Omental fat pad (tissue), 4 donors: Measurements from ENCODE around the gene CATSPER1. TPM values are rescaled to one million over a fixed set of nuclear protein-coding genes. Genes with fewer than 3 reads are reported as not detected.

Source experiments
- ATAC-seq: fragments of 150-250 bp; one replicate; pipeline ENCODE4 v1.9.1; 2016; ENCODE audit warnings: mild to moderate bottlenecking, moderate library complexity; ENCODE audit not compliant: low FRiP score
- DNase-seq: peaks from one replicate; pipeline ENCODE4 v3.0.0-alpha.2; 2019; ENCODE audit warnings: low spot score
- total RNA-seq, 4 donors: library from RNA; depleted of rRNA; stranded (reverse); fragments of >200 nt; gene quantifications; one replicate each; pipeline ENCODE4 v1.1.0, GENCODE V29; 2016
- TF ChIP-seq, protein P1 (sequence below), 3 donors: fragments of 450-650 bp; IDR thresholded peaks; one replicate each; pipeline ENCODE4 v1.5.1; 2016 to 2017; ENCODE audit warnings: antibody characterized with exemption in 3 of 3, mild to moderate bottlenecking in 3 of 3, moderate library complexity in 2 of 3

CATSPER1 gene
- total RNA-seq, 4 donors from 2014 or later, result 0.24 to 0.69 TPM; not detected in 2

DNA sequence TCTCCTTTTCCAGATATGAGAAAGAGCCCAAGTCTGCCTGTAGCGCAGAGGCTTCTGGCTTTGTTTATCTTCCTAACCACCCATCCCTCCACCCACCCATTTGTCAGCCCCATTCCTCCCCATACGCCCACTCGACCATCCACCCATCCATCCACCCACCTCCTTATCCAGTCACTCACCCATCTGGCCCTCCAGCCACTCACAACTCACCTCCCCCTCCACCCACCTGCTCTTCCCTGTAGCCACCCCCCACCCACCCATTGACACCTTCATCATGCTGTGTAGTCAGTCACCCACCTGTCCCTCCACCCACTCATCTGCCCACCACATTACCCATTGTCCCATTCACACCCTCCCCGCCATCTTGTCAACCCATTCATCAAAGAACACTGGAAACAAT, 9.0 kb downstream of the CATSPER1 start:
- DNase-seq, result no peak
- ATAC-seq, result no peak
- TF ChIP-seq, protein P1, sequence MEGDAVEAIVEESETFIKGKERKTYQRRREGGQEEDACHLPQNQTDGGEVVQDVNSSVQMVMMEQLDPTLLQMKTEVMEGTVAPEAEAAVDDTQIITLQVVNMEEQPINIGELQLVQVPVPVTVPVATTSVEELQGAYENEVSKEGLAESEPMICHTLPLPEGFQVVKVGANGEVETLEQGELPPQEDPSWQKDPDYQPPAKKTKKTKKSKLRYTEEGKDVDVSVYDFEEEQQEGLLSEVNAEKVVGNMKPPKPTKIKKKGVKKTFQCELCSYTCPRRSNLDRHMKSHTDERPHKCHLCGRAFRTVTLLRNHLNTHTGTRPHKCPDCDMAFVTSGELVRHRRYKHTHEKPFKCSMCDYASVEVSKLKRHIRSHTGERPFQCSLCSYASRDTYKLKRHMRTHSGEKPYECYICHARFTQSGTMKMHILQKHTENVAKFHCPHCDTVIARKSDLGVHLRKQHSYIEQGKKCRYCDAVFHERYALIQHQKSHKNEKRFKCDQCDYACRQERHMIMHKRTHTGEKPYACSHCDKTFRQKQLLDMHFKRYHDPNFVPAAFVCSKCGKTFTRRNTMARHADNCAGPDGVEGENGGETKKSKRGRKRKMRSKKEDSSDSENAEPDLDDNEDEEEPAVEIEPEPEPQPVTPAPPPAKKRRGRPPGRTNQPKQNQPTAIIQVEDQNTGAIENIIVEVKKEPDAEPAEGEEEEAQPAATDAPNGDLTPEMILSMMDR (IDR thresholded peaks at IDR 0.05), result no peak

DNA sequence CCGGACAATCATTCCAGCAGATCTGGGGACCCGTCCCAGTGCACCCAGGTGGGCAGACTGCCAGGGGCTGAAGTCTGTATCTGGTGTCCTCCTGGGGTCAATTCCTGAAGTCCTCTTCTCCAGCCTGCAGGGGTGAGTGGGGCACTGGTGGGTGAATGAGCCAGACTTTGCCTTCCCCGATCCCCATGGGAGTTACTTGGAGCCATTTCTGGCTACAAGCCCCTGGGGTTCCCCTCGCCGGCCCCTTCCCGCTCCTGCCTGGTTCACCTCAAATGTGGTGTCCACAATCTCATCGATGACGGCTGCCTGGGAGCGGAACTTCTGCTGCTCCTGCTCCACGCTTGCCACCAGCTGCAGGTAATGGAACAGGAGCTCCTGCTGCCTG, 9.5 kb downstream of the CATSPER1 start:
- TF ChIP-seq, protein P1 (IDR thresholded peaks at IDR 0.05), result no peak
- DNase-seq (no peak), ATAC-seq (no peak)

DNA sequence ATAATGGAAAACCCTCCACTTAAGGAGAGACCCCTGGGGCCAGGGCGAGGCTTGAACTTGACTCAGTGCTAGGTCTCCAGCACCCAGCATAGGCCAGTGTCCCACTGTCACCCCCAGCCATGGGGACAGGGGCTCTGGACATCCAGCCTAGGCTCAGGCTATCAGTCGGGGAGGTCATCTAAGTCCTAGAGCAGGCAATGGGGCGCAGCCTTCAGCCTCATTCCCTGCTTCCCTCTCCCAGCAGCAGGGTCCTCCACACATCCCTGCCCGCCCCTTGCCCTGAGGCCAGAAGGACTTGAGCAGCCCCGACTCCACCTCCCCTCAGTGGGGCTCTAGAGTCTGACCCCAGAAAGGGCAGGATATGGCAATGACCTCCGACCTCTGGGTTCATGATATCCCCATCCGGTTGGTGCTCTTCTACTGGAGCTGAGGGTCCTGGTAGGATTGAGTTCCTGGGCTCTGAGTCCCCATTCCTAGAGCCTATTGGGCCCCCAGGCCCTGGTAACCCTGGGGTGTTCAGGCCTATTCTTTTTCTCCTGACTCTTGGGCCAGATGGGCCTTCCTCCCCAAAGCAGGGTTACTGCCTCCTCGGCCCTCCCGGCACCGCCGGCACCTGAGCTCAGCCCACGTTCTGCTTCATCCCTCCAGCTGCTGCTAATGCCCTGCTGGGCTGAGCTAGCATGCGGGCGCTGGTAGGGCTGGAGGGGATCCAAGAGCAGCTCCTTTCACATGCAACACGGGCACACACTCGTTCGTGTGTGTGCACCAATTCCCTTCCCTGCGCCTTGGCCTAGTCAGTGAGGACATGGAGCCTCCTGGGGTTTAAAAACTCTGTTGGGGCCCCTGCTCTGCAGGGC, 10.1 kb downstream of the CATSPER1 start:
- DNase-seq, result no peak
- no peak for ATAC-seq
- TF ChIP-seq, protein P1 (IDR thresholded peaks at IDR 0.05), result no peak

DNA sequence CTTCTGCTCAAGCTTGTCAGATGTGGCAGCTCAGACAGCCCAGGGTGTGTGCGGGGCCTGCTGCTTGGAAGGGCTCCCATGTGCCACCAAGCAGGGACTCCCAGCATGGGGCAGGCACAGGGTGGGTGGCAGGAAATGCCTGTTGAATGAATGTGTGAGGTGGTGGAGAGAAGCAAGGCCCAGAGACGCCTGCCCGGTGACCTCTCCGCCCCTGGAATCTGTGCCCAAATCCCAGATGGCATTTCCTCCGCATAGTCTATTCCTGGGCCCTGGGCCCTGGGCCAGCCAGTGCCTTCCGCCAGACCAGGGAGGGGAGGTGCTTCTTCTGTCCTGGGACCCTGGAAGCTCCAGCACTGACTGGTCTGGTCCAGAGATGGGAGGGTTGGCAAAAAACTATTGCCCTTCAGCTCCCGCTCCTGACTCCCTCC, 10.8 kb downstream of the CATSPER1 start:
- ATAC-seq (no peak), DNase-seq (no peak)
- TF ChIP-seq, protein P1 (IDR thresholded peaks at IDR 0.05), result no peak

DNA sequence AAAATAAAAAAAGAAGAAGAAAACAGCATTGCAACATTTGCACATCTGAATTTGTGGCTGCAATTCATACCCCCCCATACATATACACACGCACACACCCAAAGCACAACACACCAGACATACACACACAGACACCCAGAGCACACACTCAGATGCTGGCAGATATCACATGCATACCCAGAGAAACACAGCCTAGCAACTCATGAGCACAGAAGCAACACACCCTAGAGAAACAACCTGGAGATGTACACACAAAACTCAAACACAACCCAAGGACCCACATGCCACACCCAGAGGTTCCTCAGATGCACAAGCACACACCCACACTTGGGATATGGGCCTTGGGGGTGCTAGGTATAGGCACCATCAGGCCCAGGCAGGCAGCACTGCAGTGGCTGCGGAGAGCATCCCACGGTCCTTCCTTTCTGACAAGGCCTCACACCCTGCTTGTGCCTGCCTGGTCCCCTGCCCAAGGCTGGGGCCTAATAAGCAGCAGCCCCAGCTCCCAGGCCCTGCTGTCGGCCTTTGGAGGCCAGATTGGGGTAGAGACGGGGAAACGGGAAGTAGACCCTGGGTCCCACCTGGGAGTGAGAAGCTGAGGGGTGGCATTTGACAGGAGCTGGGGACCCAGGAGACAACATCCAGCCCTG, 11.3 kb downstream of the CATSPER1 start:
- TF ChIP-seq, protein P1 (IDR thresholded peaks at IDR 0.05), result no peak
- no peak for DNase-seq
- ATAC-seq, result no peak

DNA sequence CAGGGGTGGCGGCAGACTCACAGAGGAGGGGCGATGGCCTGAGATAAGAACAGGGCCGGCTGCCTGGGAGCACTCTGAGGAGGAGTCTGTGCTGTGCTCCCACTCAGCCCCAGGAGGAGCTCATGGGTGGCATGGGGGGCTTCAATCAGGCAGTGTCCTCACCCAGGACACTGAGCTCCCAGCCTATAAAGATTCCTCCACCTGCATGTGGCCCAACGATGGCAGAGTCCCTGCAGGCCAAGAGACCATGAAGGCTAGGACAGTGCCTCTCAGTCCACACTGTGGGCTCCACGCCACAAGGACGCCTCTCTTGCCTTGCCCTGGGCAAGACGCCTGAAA, 12.5 kb downstream of the CATSPER1 start:
- TF ChIP-seq, protein P1 (IDR thresholded peaks at IDR 0.05), result no peak
- no peak for ATAC-seq
- no peak for DNase-seq
